LHCN-M2 (cell line): ENCODE results near the gene ZNF778. TPM values are rescaled to one million over a fixed set of nuclear protein-coding genes. Genes with fewer than 3 reads are reported as not detected.
"Not testable (repeated sequence)": the region's sequence is repeated elsewhere in the genome, so short reads cannot be mapped to it uniquely, and the experiment has no call there.

Experiments
- DNase-seq: peaks from one replicate; pipeline ENCODE4 v3.0.0-alpha.2; 2012; ENCODE audit warnings: low read depth
- total RNA-seq: library from RNA; depleted of rRNA; stranded (reverse); fragments of >200 nt; gene quantifications from 2 replicates; pipeline ENCODE4 v1.2.3, GENCODE V29; 2014

Gene ZNF778
- total RNA-seq, 1 experiment from 2014 or later = 7.6 TPM

DNA sequence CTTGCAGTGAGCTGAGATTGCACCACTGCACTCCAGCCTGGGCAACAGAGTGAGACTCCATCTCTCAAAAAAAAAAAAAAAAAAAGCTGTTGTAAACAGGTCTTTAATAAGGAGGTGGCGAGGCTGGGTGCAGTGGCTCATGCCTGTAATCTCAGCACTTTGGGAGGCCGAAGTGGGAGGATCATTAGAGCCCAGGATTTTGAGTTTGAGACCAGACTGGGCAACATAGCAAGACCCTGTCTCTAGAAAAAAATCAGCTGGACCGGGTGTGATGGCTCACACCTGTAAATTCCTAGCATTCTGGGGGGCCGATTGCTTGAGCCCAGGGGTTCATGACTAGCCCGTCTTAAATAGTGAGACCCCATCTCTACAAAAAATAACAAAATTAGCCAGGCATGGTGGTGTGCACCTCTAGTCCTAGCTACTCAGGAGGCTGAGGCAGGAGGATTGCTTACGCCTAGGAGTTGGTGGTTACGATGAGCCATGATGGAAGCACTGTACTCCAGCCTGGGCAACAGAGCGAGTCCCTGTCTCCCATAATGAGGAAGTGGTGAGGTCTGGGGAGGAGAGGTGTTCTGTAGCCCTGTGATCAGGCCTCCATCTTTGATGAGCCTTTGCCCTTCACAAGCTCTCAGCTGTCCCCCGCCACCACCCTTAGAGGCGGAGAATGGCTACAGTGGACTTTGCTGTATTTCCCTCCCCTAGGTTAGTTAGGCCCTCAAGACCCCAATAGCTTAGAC lies 36.2 kb downstream of the ZNF778 start:
- DNase-seq = no peak

DNA sequence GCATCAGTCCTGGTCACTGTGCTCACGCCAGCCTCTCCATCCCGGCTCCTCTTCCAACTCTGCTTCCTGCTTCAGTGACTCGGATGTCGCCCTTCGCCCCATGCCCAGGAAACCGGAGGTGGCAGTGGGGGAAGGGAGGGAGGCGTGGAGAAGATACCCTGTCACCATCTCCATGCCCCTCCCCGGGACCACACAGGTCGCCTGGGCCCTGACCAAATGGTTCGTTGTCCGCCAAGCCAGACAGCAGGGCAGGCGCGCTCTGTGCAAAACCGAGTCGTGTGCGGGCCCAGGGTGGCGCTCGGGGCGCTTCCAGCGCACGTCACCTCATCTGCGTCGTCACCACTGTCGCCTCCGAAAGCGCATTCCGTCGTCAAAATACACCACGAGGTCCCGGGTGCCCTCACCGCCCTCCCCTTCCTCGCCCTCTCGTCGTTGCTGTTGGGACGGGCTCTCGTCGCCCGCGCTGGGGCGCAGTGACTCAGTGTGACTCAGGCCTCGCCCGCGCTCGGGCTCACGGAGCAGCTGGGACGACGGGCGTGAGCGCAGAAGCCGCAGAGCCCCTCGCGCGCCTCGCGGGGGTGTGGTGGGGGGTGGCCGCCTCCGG lies 39.2 kb downstream of the ZNF778 start:
- peak; percentile 30 for DNase-seq

DNA sequence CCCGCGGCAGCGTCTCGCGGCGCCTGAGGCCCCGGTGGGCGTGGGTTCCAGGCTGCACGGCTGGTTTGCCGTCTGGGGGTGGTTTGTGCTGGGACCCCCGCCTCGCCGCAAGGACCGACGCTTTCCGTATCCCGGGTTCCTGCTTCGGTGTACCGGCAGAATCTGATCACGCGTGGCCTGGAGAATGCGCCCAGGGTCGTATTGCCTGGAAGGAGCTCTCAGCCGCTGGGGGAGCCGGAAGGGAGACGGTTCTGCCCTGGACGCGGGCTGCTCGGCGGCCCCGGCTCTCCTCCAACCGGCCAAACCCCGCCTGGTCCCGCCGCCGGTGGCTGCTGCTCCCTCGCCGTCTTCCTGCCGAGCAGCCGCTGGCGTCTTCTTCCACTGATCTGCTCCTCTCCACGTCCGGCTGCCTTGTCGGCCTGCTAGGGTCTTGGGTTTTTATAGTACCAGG lies 39.8 kb downstream of the ZNF778 start:
- DNase-seq = no peak

- DNase-seq = no peak
These were observed 40.4 kb downstream of the ZNF778 start for GRCh38 chr16:89257757-89258465.

DNA sequence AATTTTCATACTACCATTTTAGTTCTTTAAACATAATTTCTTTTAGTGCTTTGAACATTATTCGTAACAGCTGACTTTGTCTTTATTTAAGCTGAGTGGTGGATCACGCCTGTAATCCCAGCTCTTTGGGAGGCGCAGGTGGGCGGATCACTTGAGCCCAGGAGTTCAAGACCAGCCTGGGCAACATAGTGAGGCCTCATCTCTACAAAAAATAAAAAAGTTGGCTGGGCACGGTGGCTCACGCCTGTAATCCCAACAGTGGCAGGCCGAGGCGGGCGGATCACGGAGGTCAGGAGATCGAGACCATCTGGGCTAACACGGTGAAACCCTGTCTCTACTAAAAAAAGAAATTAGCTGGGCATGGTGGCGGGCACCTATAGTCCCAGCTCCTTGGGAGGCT lies 42.4 kb downstream of the ZNF778 start:
- DNase-seq = not testable (repeated sequence)

GRCh38 chr16:89261691-89262563 lies 44.4 kb downstream of the ZNF778 start:
- DNase-seq = no peak

DNA sequence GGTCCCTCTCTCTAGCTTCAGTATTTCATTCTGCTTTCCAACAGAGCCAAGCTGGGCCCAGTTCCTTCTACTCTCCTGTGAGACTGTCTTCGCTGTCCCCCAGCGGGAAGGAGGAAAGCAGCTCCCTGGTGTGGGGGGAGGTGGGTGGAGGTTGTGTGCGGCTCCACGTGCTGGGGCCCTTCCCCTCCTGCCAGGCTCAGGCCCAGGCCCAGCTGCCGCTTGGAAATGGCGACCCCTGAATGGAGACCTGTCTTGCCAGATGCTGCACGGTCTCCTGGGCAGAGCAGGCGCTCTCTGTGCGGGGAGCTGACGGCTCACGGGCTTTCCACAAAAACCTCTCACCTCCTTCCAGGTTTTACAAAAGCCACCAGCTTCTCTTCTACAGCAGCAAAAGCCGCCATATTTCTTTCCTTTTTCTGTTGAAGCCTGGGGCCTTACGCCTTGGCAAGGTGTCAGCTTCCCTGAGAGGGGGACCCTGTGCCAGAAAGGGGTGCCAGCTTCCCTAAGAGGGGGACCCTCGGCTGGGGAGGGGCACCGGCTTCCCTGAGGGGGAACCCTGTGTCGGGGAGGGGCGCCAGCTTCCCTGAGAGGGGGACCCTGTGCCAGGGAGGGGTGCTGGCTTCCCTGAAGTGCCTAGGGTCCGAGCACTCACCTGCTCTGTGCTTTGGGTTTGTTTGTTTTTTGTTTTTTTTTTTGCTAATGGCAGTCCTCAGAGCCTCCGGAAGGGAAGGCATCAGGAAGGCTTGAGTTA lies 47.5 kb downstream of the ZNF778 start:
- DNase-seq = no peak

- DNase-seq = no peak
These were observed 48.1 kb downstream of the ZNF778 start for GRCh38 chr16:89265647-89266046.

- no peak for DNase-seq
These were observed 49.1 kb downstream of the ZNF778 start for GRCh38 chr16:89266521-89267134.

DNA sequence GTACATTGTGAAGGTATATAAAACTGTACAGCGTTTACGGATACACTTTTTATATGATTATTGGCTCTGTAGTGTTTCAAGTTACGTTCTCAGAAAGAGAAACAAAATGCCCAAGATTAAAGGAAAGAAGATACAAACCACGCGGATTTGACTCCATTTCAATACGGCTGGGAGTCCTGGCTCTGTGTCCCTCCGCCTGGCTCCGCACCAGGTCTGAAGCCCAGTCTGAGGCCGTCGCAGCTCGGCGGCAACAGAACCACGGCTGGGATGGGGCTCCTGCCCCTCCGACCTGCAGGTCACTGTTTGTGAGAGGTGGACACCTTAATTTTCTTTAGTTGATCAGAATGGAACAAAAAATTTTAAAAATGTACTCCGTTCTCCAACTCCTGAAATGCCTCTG lies 50.2 kb downstream of the ZNF778 start:
- not testable (repeated sequence) for DNase-seq

- no peak for DNase-seq
These were observed 51.1 kb downstream of the ZNF778 start for GRCh38 chr16:89268585-89268984.

- DNase-seq = peak; percentile 47
These were observed 51.7 kb downstream of the ZNF778 start for GRCh38 chr16:89268987-89269735.

DNA sequence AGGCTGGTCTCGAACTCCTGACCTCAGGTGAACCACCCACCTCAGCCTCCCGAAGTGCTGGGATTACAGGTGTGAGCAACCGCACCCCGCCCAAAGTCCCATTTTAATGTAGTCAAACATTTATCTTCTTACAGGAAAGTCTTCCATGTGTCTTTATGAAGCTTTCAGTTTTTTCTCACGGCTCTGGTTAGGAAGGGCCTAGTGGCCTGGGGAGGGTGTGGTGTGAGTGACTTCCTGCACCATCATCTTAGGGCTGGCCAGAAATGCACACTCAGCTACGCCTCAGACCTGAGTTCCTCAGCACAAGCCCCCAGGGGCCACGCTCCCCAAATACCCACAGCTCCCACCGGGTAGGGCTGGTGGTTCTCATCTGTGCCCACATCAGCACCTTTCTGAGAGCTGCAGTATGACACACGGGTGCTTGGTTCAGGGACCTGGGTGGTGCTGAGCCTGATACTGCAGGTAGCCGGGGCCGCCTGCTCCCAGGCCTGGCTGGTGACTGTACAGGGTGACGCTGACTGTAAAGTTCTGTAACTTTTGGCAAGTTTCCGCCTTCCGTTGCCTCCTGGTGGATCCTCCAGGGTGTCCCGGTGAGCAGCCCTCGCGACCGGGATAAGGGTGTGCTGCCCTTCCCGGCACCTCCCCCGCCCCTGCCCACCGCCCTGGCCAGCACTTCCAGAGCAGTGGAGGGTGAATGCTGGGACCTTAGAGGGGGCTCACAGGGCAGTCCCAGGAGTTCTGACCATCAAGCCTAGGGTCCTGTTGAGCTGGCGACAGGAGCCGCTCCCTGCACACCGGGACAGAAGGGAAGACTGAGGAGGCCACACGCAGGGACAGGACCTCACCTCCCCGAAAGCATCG lies 52.5 kb downstream of the ZNF778 start:
- DNase-seq = no peak

DNA sequence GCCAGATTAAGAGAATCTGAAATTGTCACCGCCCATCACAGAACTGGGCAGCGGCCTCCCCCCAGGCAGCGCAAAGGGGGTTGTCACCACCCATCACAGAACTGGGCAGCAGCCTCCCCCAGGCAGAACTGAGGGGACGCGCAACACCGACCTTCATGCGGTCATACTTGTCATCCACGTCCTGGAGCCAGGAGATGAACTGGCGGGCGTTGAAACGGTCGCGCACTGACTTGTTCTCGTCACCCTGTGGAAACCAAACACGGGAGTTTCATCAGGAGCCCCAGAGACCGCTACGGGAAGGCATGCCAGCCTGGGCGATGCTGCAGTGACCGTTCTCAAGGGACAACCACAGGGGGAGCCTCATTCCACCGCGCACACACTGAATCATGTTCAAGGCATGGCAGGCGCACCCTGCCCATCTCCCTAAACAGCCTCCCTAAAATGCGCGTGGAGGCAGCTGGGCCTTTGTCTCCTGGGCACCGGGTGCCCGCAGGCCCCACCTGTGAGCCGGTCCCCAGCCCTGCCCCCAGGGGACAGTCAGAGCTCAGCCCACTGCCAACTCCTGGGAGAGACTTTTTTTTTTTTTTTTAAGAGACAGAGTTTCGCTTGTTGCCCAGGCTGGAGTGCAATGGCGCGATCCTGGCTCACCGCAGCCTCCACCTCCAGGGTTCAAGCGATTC lies 53.3 kb downstream of the ZNF778 start:
- no peak for DNase-seq

DNA sequence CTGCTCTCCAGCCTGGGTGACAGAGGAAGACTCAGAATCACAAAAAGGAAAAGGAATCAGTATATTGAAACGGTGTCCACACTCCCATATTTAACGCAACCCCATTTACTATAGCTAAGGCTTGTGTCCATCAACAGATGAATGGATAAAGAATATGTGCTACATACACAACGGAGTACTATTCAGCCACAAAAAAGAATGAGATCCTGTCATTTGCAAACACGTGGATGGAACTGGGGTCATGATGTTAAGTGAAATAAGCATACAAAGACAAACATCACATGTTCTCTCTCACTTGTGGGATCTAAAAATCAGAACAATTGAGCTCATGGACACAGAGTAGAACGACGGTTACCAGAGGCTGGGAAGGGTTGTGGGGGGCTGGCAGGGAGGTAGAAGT lies 55.1 kb downstream of the ZNF778 start:
- DNase-seq = no peak

- no peak for DNase-seq
These were observed 56.4 kb downstream of the ZNF778 start for GRCh38 chr16:89273741-89274472.

DNA sequence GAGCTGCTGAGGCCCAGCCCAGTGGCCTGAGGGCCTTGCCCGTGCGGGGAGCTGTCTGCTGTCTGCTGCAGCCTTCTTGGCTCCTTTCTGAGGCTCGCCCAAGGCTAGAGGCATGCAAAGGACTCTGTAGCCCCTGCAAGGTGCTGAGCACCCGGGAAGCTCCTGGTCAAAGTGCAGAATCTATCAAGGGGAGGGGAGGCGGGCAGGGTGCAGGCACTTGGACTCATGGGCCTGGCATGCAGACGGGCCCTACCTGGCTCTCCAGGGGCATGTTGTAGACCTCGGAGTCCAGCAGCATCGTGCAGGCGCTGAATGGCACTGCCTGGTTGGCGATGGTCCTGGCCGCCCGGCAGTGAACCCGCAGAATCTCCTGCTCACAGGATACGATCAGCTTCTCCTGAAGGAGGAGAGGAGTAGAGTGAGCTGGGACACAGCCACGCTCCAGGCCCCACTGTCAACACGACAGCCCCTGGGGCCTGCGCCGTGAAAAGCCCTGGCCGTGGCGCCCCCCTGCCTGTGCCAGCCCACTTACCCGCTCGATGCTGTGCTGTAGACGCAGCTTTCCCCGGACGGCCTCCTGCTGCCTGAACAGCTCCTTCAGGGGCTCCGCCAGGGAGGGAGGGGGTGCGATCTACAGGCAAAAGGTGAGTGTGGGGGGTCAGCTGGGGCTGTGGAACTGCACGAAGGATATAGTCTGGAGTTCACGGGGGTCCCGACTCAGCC lies 57.2 kb downstream of the ZNF778 start:
- no peak for DNase-seq
